ENCODE data around the gene SLC28A2.
"Not testable (repeated sequence)": the region's sequence is repeated elsewhere in the genome, so short reads cannot be mapped to it uniquely, and the experiment has no call there.

The SLC28A2 gene

GRCh38 chr15:45225506-45226273, 26.3 kb upstream of the SLC28A2 start:
- TF ChIP-seq, protein P1, sequence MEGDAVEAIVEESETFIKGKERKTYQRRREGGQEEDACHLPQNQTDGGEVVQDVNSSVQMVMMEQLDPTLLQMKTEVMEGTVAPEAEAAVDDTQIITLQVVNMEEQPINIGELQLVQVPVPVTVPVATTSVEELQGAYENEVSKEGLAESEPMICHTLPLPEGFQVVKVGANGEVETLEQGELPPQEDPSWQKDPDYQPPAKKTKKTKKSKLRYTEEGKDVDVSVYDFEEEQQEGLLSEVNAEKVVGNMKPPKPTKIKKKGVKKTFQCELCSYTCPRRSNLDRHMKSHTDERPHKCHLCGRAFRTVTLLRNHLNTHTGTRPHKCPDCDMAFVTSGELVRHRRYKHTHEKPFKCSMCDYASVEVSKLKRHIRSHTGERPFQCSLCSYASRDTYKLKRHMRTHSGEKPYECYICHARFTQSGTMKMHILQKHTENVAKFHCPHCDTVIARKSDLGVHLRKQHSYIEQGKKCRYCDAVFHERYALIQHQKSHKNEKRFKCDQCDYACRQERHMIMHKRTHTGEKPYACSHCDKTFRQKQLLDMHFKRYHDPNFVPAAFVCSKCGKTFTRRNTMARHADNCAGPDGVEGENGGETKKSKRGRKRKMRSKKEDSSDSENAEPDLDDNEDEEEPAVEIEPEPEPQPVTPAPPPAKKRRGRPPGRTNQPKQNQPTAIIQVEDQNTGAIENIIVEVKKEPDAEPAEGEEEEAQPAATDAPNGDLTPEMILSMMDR (IDR thresholded peaks at IDR 0.05; ENCODE audit: low read length, missing control alignments), result no peak
- DNase-seq (ENCODE audit: low read depth), result no peak
- no peak overlapping the region for H3K4me3 ChIP-seq (replicated peaks; ENCODE audit: low read depth, low read length)

GRCh38 chr15:45228931-45229330, 23.1 kb upstream of the SLC28A2 start:
- TF ChIP-seq, protein P1 (IDR thresholded peaks at IDR 0.05; ENCODE audit: low read length, missing control alignments), result no peak
- DNase-seq (ENCODE audit: low read depth), result no peak
- H3K4me3 ChIP-seq (replicated peaks; ENCODE audit: low read depth, low read length), result no peak overlapping the region

- no peak for DNase-seq (ENCODE audit: low read depth)
- no peak overlapping the region for H3K4me3 ChIP-seq (replicated peaks; ENCODE audit: low read depth, low read length)
- TF ChIP-seq, protein P1 (IDR thresholded peaks at IDR 0.05; ENCODE audit: low read length, missing control alignments), result no peak
These were observed 21.6 kb upstream of the SLC28A2 start for GRCh38 chr15:45230245-45230965.

GRCh38 chr15:45231132-45231531, 20.9 kb upstream of the SLC28A2 start:
- H3K4me3 ChIP-seq (replicated peaks; ENCODE audit: low read depth, low read length), result no peak overlapping the region

GRCh38 chr15:45231864-45232562, 20.0 kb upstream of the SLC28A2 start:
- no peak overlapping the region for H3K4me3 ChIP-seq (replicated peaks; ENCODE audit: low read depth, low read length)
- TF ChIP-seq, protein P1 (IDR thresholded peaks at IDR 0.05; ENCODE audit: low read length, missing control alignments), result no peak
- DNase-seq (ENCODE audit: low read depth), result no peak

More at GRCh38 chr15:45231132-45231531, 20.9 kb upstream of the SLC28A2 start:
- DNase-seq (ENCODE audit: low read depth), result no peak
- TF ChIP-seq, protein P1 (IDR thresholded peaks at IDR 0.05; ENCODE audit: low read length, missing control alignments), result no peak

DNA sequence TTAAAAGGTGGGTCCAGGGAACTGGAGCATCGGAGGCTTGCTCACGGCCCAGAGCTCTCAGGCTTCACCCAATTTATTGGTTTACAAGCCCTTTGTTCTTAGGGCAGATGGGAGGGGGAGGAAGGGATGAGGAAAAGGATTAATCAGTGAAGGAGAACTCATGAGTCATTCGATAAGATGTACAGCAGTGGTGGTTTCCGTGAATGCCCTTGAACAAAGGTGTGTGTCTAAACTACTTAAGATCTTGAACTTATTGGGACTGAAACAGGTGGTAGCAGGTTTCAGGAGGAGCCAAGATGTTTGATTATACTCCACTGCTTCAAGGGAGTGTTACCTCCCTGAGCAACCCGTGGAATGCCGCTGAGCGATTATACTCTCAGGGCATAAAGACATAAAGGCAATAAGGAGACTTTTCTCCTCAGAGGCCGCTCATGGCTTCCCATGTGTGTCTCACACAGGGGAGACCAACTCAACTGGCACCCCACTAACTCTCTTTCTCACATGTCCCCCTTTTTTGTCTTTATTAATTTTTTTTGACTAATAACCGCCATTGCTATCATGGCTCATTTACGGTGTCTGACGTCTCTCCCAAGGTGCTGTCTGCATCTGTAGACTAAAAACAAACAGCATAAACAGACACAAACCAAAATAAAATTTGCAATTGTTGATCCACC, 17.3 kb upstream of the SLC28A2 start:
- no peak overlapping the region for H3K4me3 ChIP-seq (replicated peaks; ENCODE audit: low read depth, low read length)
- no peak for DNase-seq (ENCODE audit: low read depth)
- TF ChIP-seq, protein P1 (IDR thresholded peaks at IDR 0.05; ENCODE audit: low read length, missing control alignments), result no peak

DNA sequence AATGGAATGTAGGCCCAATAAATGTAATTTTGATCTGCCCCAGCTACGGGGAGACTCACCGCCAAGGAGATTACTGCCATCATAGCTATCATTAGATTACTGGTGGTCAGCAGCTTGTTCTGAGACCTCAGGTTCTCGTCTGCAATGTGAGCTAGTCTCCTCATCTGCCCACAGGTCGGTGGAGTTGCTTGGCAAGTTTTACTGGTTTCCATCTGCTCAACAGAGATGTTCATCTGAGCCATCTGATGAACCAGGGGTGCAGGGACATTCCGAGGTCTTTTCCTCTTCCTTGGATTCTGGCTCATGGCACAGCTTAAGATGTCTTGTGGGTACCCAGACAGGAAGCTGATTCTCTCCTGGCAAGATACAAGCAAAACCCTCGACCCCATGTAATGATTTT, 15.2 kb upstream of the SLC28A2 start:
- not testable (repeated sequence) for DNase-seq (ENCODE audit: low read depth); H3K4me3 ChIP-seq (replicated peaks; ENCODE audit: low read depth, low read length)
